H1 (cell line): ENCODE results near the gene SMNDC1. TPM values are rescaled to one million over a fixed set of nuclear protein-coding genes. Genes with fewer than 3 reads are reported as not detected.

ENCODE experiments used
- polyA plus RNA-seq, 7 experiments: library from polyadenylated mRNA; depleted of rRNA in 3 of 7; stranded (reverse) in 5 of 7; unstranded in 2 of 7; fragments of >200 nt in 5 of 7; fragments of 200-250 nt in 2 of 7; gene quantifications; 1 replicate in 5 of 7; 2 replicates in 1 of 7; 4 replicates in 1 of 7; pipeline versions ENCODE4 v1.2.1 to v1.2.3, GENCODE V29; 2011 to 2013; ENCODE audit warnings: missing spikeins in 2 of 7, mixed read lengths in 2 of 7
- total RNA-seq: library from RNA; stranded (reverse); fragmentation: NEBNext Ultra II Directional; extraction: Animal tissue kit (Norgen Biotek cat#: 25700); gene quantifications from 2 replicates; pipeline ENCODE4 v1.2.1, GENCODE V29; 2021

Gene SMNDC1
- total and polyA plus RNA-seq, 2 of the 8 experiments (the other 6 are each of a cell fraction or from before 2014, with no cell fraction given) = 8.1 to 48.6 TPM

Other genes with a start within 250 kb of the SMNDC1 start
- gene MXI1, start 97.3 kb downstream of the SMNDC1 start, total RNA-seq = 8.8 and 10.3 TPM in 2 replicates
- gene MXI1, start 97.3 kb downstream of the SMNDC1 start, polyA plus RNA-seq (2011; rRNA removed) = 3.9 and 5.7 TPM in 2 replicates
- 27.0 and 30.3 TPM in 2 replicates for gene DUSP5, start 193.0 kb upstream of the SMNDC1 start, total RNA-seq
- gene DUSP5, start 193.0 kb upstream of the SMNDC1 start, polyA plus RNA-seq (2011; rRNA removed) = 13.3 and 13.6 TPM in 2 replicates